PC-9 (cell line): Measurements from ENCODE around the gene CCDC85A. TPM values are rescaled to one million over a fixed set of nuclear protein-coding genes. Genes with fewer than 3 reads are reported as not detected.

Experiments
- BruUV-seq: library from RNA; stranded (reverse); fragments of 400-500 nt; replicated peaks from 2 replicates; lab custom pipeline; 2021; lab: Mats Ljungman, UMichigan
- CTCF ChIA-PET: fragments of 300-600 bp; sonication (Branson Sonifier 250); formaldehyde crosslinking; loops from one replicate; lab custom pipeline; 2022; ENCODE audit warnings: antibody characterized with exemption; lab: Charles Lee
- POLR2A ChIA-PET: fragments of 300-600 bp; sonication (Branson Sonifier 250); formaldehyde crosslinking; loops from one replicate; lab custom pipeline; 2022; ENCODE audit warnings: antibody characterized with exemption; ENCODE audit not compliant: unreplicated experiment; lab: Charles Lee
- DNase-seq, 2 experiments: peaks; one replicate each; pipeline versions ENCODE4 v3.0.0 to v3.0.0-alpha.2; 2015 to 2022; ENCODE audit warnings: mixed read lengths in 1 of 2
- H2AFZ ChIP-seq: fragments of 200-600 bp; sonication (generic); 2 replicates; pipeline ENCODE4 v1.8.1; 2017; ENCODE audit warnings: antibody characterized with exemption
- H3F3A ChIP-seq: fragments of 200-600 bp; sonication (generic); 2 replicates; pipeline ENCODE4 v1.8.1; 2017; ENCODE audit warnings: antibody characterized with exemption, mild to moderate bottlenecking, low read depth; ENCODE audit not compliant: insufficient read depth
- H3K27ac ChIP-seq: fragments of 200-600 bp; sonication (generic); 2 replicates; pipeline ENCODE4 v1.6.1; 2016; ENCODE audit warnings: mixed run types
- H3K27me3 ChIP-seq: fragments of 200-600 bp; sonication (generic); 2 replicates; pipeline ENCODE4 v1.6.1; 2016; ENCODE audit warnings: low read depth, mixed run types; ENCODE audit not compliant: insufficient read depth
- H3K36me3 ChIP-seq: fragments of 200-600 bp; sonication (generic); 2 replicates; pipeline ENCODE4 v1.6.1; 2016; ENCODE audit warnings: low read depth, mixed run types
- H3K4me1 ChIP-seq: fragments of 200-600 bp; sonication (generic); replicated peaks from 2 replicates; pipeline ENCODE4 v1.6.1; 2016; ENCODE audit warnings: mixed run types; ENCODE audit not compliant: insufficient read depth
- H3K4me2 ChIP-seq: fragments of 200-600 bp; sonication (generic); 2 replicates; pipeline ENCODE4 v1.6.1; 2017; ENCODE audit warnings: mixed run types
- H3K4me3 ChIP-seq: fragments of 200-600 bp; sonication (generic); 2 replicates; pipeline ENCODE4 v1.6.1; 2016; ENCODE audit warnings: mixed run types
- H3K79me2 ChIP-seq: fragments of 200-600 bp; sonication (generic); 2 replicates; pipeline ENCODE4 v1.6.1; 2017; ENCODE audit warnings: low read depth, mixed run types
- H3K9me2 ChIP-seq: fragments of 200-600 bp; sonication (generic); 2 replicates; pipeline ENCODE4 v1.8.1; 2017; ENCODE audit warnings: mild to moderate bottlenecking; ENCODE audit not compliant: insufficient read depth
- H3K9me3 ChIP-seq: fragments of 200-600 bp; sonication (generic); 2 replicates; pipeline ENCODE4 v1.8.1; 2016; ENCODE audit warnings: low read depth; ENCODE audit not compliant: insufficient read depth
- H4K20me1 ChIP-seq: fragments of 200-600 bp; sonication (generic); 2 replicates; pipeline ENCODE4 v1.8.1; 2017; ENCODE audit not compliant: insufficient read depth
- CTCF ChIP-seq: fragments of 200-600 bp; sonication (generic); conservative IDR thresholded peaks from 2 replicates; pipeline ENCODE4 v1.6.1; 2017; ENCODE audit warnings: mixed run types, antibody characterized with exemption, mild to moderate bottlenecking, moderate library complexity
- EZH2 ChIP-seq: fragments of 200-600 bp; sonication (generic); IDR thresholded peaks from 2 replicates; pipeline ENCODE4 v1.8.0; 2017; ENCODE audit warnings: antibody characterized with exemption, low read depth
- intact Hi-C: fragments of 100-400 bp; cut with micrococcal nuclease; formaldehyde crosslinking; loops from one replicate; pipeline ENCODE4 v1.10.0; 2022; ENCODE audit not compliant: unreplicated experiment
- total RNA-seq: library from RNA; stranded (reverse); gene quantifications from 2 replicates; pipeline ENCODE4 v1.2.3, GENCODE V29; 2021

Gene CCDC85A
- total RNA-seq, 1 experiment from 2014 or later = not detected

- ChIA-PET CTCF (no interaction called here), POLR2A (no interaction called here)
- Histone ChIP-seq H3K27me3 (peaks cover 13% of the 10 kb centered on the region; the same call in 1 of the 2 replicates), H3K4me1 (no peaks in the 10 kb centered on the region), H3K79me2 (no peaks in the 10 kb centered on the region), H3F3A (no peaks in the 10 kb centered on the region), H2AFZ (no peak overlapping the region), H3K9me2 (no peaks in the 10 kb centered on the region), H3K9me3 (no peaks in the 10 kb centered on the region), H3K36me3 (no peaks in the 10 kb centered on the region), H3K4me2 (no peak overlapping the region), H3K4me3 (no peak overlapping the region), H4K20me1 (no peaks in the 10 kb centered on the region), H3K27ac (no peak overlapping the region)
- DNase-seq = no peak
- BruUV-seq = no TSS peak
- intact Hi-C loops = no loop called here
- no peak for TF ChIP-seq CTCF
- TF ChIP-seq EZH2 = no peak
These were observed 40.5 kb downstream of the CCDC85A start for GRCh38 chr2:56224316-56224715.

DNA sequence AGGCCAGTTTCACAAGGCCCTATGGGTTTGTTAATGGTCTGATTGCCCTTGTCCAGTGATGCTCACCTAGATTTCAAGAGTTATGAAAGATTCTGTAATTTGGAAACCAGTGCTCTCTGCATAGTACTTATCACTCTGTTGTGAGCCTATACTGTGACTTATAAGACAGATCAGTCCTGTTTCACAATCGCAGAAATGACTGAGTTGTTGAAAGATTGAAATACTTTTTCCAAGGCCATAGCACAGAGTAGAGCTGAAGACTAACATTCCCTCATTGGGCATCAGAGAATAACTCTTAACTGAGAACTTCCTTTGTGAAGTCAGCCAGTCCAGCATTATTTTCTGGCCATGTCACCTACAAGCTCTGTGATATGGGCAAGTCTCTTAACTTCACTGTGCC lies 44.0 kb downstream of the CCDC85A start:
- Histone ChIP-seq H3K27ac (no peak overlapping the region), H3K79me2 (no peaks in the 10 kb centered on the region), H2AFZ (no peak overlapping the region), H3F3A (no peaks in the 10 kb centered on the region), H3K4me2 (no peak overlapping the region), H3K4me3 (no peak overlapping the region), H4K20me1 (no peaks in the 10 kb centered on the region), H3K27me3 (peaks cover 6% of the 10 kb centered on the region; the same call in 1 of the 2 replicates), H3K36me3 (no peaks in the 10 kb centered on the region), H3K9me3 (no peaks in the 10 kb centered on the region), H3K9me2 (no peaks in the 10 kb centered on the region), H3K4me1 (no peaks in the 10 kb centered on the region)
- ChIA-PET CTCF (no interaction called here), POLR2A (no interaction called here)
- DNase-seq = no peak
- intact Hi-C loops = no loop called here
- no TSS peak for BruUV-seq
- no peak for TF ChIP-seq CTCF
- no peak for TF ChIP-seq EZH2

DNA sequence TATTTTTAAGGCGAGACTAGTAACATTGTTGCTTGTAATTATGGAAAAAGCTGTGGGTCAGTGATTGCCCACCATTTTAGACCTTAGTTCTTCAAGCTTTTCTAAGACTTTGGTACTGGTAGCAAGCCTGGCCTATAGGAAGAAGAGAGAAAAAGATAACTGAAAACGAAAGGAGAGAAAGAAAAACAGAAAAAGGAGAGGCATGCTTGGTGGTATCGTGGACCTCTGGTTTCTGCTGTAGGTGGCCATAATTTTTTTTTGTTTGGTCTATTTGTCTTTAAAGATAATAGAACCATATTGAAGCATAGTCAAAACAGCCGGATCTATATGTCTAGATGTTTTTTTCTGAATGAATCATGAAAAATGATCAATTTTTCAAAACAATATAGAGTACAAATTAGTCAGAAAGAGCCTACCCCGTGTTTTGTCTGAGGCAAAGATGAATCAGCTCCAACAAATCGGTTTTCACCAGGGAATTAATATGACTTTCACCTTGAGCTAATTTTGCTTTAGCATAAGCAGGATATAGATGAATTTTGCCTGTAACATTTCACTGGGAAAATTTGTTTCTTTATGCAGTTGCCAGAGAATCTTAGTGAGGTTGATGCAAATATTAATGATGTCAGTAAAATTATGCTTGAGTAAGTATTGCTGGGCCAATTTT lies 45.7 kb downstream of the CCDC85A start:
- ChIA-PET CTCF (no interaction called here), POLR2A (no interaction called here)
- intact Hi-C loops = no loop called here
- no peak for DNase-seq
- Histone ChIP-seq H3K4me2 (no peak overlapping the region), H3K4me3 (no peak overlapping the region), H3K36me3 (no peaks in the 10 kb centered on the region), H3F3A (no peaks in the 10 kb centered on the region), H2AFZ (no peak overlapping the region), H4K20me1 (no peaks in the 10 kb centered on the region), H3K79me2 (no peaks in the 10 kb centered on the region), H3K4me1 (no peaks in the 10 kb centered on the region), H3K27me3 (peaks cover 6% of the 10 kb centered on the region; the same call in 1 of the 2 replicates), H3K27ac (no peak overlapping the region), H3K9me3 (no peaks in the 10 kb centered on the region), H3K9me2 (no peaks in the 10 kb centered on the region)
- TF ChIP-seq EZH2 (no peak), CTCF (no peak)
- no TSS peak for BruUV-seq
